Endothelial cell of umbilical vein (primary cell): ENCODE measurements around the gene QDPR.

Experiments
- EZH2 ChIP-seq: IDR thresholded peaks from 2 replicates; pipeline ENCODE4 v1.6.1; 2012; ENCODE audit warnings: borderline replicate concordance, low read depth, mild to moderate bottlenecking, moderate library complexity, low read length, inconsistent platforms; ENCODE audit not compliant: severe bottlenecking
- JUN ChIP-seq: IDR thresholded peaks from 2 replicates; pipeline ENCODE4 v1.6.1; 2011; ENCODE audit warnings: borderline replicate concordance, low read depth; ENCODE audit not compliant: insufficient read length, insufficient read depth
- MYC ChIP-seq: IDR thresholded peaks from one replicate; pipeline ENCODE4 v1.6.1; 2011; ENCODE audit warnings: mild to moderate bottlenecking, low read depth, low read length
- POLR2A ChIP-seq: IDR thresholded peaks from 2 replicates; pipeline ENCODE4 v1.6.1; 2012; ENCODE audit warnings: low read depth, mild to moderate bottlenecking, control low read depth, low read length
- POLR2AphosphoS5 ChIP-seq: IDR thresholded peaks from 2 replicates; pipeline ENCODE4 v1.6.1; 2012; ENCODE audit warnings: low read depth, mild to moderate bottlenecking, control low read depth, low read length, moderate library complexity; ENCODE audit not compliant: insufficient read depth
- TF ChIP-seq, protein P1 (sequence below), 2 donors: IDR thresholded peaks; 1 replicate in 1 of 2; 2 replicates in 1 of 2; pipeline ENCODE4 v1.5.1; 2011; ENCODE audit warnings: low read length in 2 of 2, mild to moderate bottlenecking in 2 of 2, moderate library complexity in 2 of 2, control low read depth in 1 of 2, inconsistent platforms in 1 of 2, low read depth in 1 of 2; ENCODE audit not compliant: insufficient read depth in 1 of 2; ENCODE audit errors: extremely low read depth in 1 of 2
- TF ChIP-seq, protein P2 (sequence below): IDR thresholded peaks from 2 replicates; pipeline ENCODE4 v1.6.1; 2011; ENCODE audit not compliant: insufficient read depth, insufficient read length

DNA sequence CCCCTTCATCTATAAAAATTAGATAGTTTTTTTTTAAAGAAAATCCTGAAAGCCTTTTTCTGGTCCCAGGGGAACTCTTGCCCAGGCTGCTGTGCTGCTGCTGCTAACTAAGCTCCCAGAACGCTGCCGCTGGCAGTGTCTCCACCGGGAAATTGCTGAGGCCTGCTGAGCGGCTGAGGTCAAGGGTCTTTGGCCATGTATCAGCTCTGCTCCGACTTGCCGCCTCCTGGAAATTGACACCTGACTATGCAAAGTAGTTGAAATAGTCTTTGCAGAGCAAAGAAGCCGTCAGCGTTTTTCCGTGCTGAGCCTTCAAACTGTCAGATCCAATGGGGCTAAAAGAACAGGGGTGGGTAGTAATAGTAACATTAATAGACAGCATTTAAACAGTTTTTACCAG lies 839 bp downstream of the QDPR start:
- TF ChIP-seq EZH2 = no peak
- TF ChIP-seq, protein P1, sequence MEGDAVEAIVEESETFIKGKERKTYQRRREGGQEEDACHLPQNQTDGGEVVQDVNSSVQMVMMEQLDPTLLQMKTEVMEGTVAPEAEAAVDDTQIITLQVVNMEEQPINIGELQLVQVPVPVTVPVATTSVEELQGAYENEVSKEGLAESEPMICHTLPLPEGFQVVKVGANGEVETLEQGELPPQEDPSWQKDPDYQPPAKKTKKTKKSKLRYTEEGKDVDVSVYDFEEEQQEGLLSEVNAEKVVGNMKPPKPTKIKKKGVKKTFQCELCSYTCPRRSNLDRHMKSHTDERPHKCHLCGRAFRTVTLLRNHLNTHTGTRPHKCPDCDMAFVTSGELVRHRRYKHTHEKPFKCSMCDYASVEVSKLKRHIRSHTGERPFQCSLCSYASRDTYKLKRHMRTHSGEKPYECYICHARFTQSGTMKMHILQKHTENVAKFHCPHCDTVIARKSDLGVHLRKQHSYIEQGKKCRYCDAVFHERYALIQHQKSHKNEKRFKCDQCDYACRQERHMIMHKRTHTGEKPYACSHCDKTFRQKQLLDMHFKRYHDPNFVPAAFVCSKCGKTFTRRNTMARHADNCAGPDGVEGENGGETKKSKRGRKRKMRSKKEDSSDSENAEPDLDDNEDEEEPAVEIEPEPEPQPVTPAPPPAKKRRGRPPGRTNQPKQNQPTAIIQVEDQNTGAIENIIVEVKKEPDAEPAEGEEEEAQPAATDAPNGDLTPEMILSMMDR (IDR thresholded peaks at IDR 0.05; ENCODE audit: extremely low read depth in 1 of 2, insufficient read depth in 1 of 2, low read depth in 1 of 2, low read length in 2 of 2) = no peak
- no peak for TF ChIP-seq POLR2AphosphoS5
- TF ChIP-seq JUN = no peak
- TF ChIP-seq POLR2A = no peak
- TF ChIP-seq MYC = no peak
- TF ChIP-seq, protein P2, sequence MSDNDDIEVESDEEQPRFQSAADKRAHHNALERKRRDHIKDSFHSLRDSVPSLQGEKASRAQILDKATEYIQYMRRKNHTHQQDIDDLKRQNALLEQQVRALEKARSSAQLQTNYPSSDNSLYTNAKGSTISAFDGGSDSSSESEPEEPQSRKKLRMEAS = no peak
